Measurements from ENCODE around the gene DLD.

DNA sequence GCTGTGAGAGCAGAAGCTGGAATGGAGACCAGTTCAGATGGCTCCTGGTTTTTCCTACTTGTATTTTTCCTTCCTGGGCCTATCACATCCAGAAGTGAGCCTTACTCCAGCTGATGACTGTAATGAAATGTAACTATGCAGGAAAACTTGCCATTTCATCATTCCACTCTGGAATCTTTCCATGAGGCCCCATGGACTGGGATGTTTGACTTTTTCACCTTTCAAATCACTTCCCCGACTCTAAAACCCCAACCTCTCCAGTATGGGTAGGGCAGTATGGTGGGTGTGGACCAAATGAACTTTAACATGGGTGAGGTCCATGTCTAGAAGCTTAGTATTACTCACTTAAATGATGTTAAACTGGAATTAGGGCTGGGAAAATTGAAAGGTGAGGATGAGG, 40.3 kb upstream of the DLD start:
- TF ChIP-seq, protein P1, sequence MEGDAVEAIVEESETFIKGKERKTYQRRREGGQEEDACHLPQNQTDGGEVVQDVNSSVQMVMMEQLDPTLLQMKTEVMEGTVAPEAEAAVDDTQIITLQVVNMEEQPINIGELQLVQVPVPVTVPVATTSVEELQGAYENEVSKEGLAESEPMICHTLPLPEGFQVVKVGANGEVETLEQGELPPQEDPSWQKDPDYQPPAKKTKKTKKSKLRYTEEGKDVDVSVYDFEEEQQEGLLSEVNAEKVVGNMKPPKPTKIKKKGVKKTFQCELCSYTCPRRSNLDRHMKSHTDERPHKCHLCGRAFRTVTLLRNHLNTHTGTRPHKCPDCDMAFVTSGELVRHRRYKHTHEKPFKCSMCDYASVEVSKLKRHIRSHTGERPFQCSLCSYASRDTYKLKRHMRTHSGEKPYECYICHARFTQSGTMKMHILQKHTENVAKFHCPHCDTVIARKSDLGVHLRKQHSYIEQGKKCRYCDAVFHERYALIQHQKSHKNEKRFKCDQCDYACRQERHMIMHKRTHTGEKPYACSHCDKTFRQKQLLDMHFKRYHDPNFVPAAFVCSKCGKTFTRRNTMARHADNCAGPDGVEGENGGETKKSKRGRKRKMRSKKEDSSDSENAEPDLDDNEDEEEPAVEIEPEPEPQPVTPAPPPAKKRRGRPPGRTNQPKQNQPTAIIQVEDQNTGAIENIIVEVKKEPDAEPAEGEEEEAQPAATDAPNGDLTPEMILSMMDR (IDR thresholded peaks at IDR 0.05), result no peak
- no peak for TF ChIP-seq POLR2A (IDR thresholded peaks at IDR 0.05)
